Measurements from ENCODE around the gene HYCC1.

DNA sequence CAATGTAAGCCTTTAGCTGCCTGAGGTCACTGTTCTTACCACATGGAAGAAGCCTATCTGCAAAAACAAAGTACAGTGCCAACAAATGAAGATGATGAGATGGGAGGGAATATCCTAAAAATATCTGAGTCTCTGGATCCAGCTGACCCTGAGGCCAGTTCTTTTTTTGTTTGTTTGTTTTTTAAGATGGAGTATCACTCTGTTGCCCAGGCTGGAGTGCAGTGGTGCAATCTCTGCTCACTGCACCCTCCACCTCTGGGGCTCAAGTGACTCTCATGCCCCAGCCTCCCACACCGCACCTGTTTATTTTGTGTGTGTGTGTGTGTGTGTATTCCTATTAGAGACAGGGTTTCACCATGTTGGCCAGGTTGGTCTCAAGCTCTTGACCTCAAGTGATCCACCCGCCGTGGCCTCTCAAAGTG is 44.9 kb downstream of the HYCC1 start:
- TF ChIP-seq MLX (CRISPR knock-in tag; IDR thresholded peaks at IDR 0.05) (no peak), IRF2 (CRISPR knock-in tag; IDR thresholded peaks at IDR 0.05; ENCODE audit: borderline replicate concordance, low read depth) (no peak), ZNF121 (CRISPR knock-in tag; IDR thresholded peaks at IDR 0.05) (no peak), ATF2 (CRISPR knock-in tag; IDR thresholded peaks at IDR 0.05; ENCODE audit: borderline replicate concordance, low read depth) (no peak), ETV6 (CRISPR knock-in tag; IDR thresholded peaks at IDR 0.05) (no peak)
- TF ChIP-seq, protein P1, sequence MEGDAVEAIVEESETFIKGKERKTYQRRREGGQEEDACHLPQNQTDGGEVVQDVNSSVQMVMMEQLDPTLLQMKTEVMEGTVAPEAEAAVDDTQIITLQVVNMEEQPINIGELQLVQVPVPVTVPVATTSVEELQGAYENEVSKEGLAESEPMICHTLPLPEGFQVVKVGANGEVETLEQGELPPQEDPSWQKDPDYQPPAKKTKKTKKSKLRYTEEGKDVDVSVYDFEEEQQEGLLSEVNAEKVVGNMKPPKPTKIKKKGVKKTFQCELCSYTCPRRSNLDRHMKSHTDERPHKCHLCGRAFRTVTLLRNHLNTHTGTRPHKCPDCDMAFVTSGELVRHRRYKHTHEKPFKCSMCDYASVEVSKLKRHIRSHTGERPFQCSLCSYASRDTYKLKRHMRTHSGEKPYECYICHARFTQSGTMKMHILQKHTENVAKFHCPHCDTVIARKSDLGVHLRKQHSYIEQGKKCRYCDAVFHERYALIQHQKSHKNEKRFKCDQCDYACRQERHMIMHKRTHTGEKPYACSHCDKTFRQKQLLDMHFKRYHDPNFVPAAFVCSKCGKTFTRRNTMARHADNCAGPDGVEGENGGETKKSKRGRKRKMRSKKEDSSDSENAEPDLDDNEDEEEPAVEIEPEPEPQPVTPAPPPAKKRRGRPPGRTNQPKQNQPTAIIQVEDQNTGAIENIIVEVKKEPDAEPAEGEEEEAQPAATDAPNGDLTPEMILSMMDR (IDR thresholded peaks at IDR 0.05) = no peak
- TF ChIP-seq, protein P2, sequence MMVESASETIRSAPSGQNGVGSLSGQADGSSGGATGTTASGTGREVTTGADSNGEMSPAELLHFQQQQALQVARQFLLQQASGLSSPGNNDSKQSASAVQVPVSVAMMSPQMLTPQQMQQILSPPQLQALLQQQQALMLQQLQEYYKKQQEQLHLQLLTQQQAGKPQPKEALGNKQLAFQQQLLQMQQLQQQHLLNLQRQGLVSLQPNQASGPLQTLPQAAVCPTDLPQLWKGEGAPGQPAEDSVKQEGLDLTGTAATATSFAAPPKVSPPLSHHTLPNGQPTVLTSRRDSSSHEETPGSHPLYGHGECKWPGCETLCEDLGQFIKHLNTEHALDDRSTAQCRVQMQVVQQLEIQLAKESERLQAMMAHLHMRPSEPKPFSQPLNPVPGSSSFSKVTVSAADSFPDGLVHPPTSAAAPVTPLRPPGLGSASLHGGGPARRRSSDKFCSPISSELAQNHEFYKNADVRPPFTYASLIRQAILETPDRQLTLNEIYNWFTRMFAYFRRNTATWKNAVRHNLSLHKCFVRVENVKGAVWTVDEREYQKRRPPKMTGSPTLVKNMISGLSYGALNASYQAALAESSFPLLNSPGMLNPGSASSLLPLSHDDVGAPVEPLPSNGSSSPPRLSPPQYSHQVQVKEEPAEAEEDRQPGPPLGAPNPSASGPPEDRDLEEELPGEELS (CRISPR knock-in tag; IDR thresholded peaks at IDR 0.05) = no peak
- TF ChIP-seq, protein P3, sequence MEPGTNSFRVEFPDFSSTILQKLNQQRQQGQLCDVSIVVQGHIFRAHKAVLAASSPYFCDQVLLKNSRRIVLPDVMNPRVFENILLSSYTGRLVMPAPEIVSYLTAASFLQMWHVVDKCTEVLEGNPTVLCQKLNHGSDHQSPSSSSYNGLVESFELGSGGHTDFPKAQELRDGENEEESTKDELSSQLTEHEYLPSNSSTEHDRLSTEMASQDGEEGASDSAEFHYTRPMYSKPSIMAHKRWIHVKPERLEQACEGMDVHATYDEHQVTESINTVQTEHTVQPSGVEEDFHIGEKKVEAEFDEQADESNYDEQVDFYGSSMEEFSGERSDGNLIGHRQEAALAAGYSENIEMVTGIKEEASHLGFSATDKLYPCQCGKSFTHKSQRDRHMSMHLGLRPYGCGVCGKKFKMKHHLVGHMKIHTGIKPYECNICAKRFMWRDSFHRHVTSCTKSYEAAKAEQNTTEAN (CRISPR knock-in tag; IDR thresholded peaks at IDR 0.05) = no peak

Data from WTC11 (cell line).